CD4-positive, alpha-beta T cell (primary cell): ENCODE measurements around the gene DEPDC4. TPM values are rescaled to one million over a fixed set of nuclear protein-coding genes. Genes with fewer than 3 reads are reported as not detected.

Source experiments
- ATAC-seq: fragments of 200-7000 bp; cut with Tn5 transposase; one replicate; pipeline ENCODE4 v1.10.0; 2022; ENCODE audit warnings: mild to moderate bottlenecking; ENCODE audit not compliant: poor library complexity
- CTCF ChIA-PET: fragments of 350-600 bp; sonication (Branson Sonifier 250); formaldehyde crosslinking; loops from one replicate; lab custom pipeline; 2021; ENCODE audit warnings: antibody characterized with exemption, inconsistent platforms; lab: Charles Lee
- POLR2A ChIA-PET: fragments of 350-600 bp; sonication (Branson Sonifier 250); formaldehyde crosslinking; loops from one replicate; lab custom pipeline; 2021; ENCODE audit warnings: antibody characterized with exemption, inconsistent platforms; lab: Charles Lee
- DNase-seq, 14 experiments: peaks; one replicate each; pipeline ENCODE4 v3.0.0-alpha.2; 2013 to 2020; ENCODE audit warnings: mixed read lengths in 2 of 14
- H3K27ac ChIP-seq, 2 donors: one replicate each; pipeline versions ENCODE4 v1.5.1 to v1.7.0; 2013; ENCODE audit warnings: low read length in 2 of 2, low read depth in 1 of 2, mild to moderate bottlenecking in 1 of 2
- H3K27me3 ChIP-seq, 2 experiments: 1 replicate in 1 of 2; 2 replicates in 1 of 2; pipeline versions ENCODE4 v1.6.1 to v1.7.0; 2013; ENCODE audit warnings: low read length in 2 of 2, control low read depth in 1 of 2, mild to moderate bottlenecking in 1 of 2, moderate library complexity in 1 of 2; ENCODE audit not compliant: insufficient read depth in 2 of 2, control insufficient read depth in 1 of 2
- H3K36me3 ChIP-seq: one replicate; pipeline ENCODE4 v1.6.1; 2013; ENCODE audit warnings: low read length, control low read depth; ENCODE audit not compliant: insufficient read depth
- H3K4me1 ChIP-seq: one replicate; pipeline ENCODE4 v1.6.1; 2013; ENCODE audit warnings: low read length, control low read depth; ENCODE audit not compliant: insufficient read depth
- H3K4me3 ChIP-seq: one replicate; pipeline ENCODE4 v1.5.1; 2013; ENCODE audit warnings: mild to moderate bottlenecking, low read length, moderate library complexity
- H3K9me3 ChIP-seq, 2 experiments: 1 replicate in 1 of 2; 2 replicates in 1 of 2; pipeline versions ENCODE4 v1.6.1 to v1.7.0; 2013; ENCODE audit warnings: low read length in 2 of 2, mild to moderate bottlenecking in 2 of 2, control low read depth in 1 of 2, moderate library complexity in 1 of 2; ENCODE audit not compliant: control insufficient read depth in 1 of 2, insufficient read depth in 1 of 2
- H3K27ac Mint-ChIP-seq: one replicate; pipeline ENCODE4 v1.8.0; 2020; ENCODE audit warnings: mixed read lengths
- H3K27me3 Mint-ChIP-seq: one replicate; pipeline ENCODE4 v1.8.0; 2021; ENCODE audit warnings: mixed read lengths
- H3K36me3 Mint-ChIP-seq: one replicate; pipeline ENCODE4 v1.8.0; 2021; ENCODE audit warnings: low read depth, mixed read lengths
- H3K4me1 Mint-ChIP-seq: one replicate; pipeline ENCODE4 v1.8.0; 2021; ENCODE audit warnings: low read depth, mixed read lengths
- H3K4me3 Mint-ChIP-seq: one replicate; pipeline ENCODE4 v1.8.0; 2020; ENCODE audit warnings: mild to moderate bottlenecking, mixed read lengths
- H3K9me3 Mint-ChIP-seq: one replicate; pipeline ENCODE4 v1.8.0; 2020; ENCODE audit warnings: mixed read lengths
- CTCF ChIP-seq: fragments of 200-600 bp; IDR thresholded peaks from one replicate; pipeline ENCODE4 v1.8.0; 2022; ENCODE audit warnings: antibody characterized with exemption, mild to moderate bottlenecking
- intact Hi-C, 2 experiments: fragments of 100-400 bp; cut with DNase I in 1 of 2; cut with micrococcal nuclease in 1 of 2; formaldehyde crosslinking; loops; one replicate each; pipeline versions ENCODE4 v1.15.1 to v1.9.0; 2023 to 2025; cut with DNase I, micrococcal nuclease
- total RNA-seq, 174 experiments: library from RNA in 2 of 174; stranded (reverse) in 2 of 174; gene quantifications; one replicate each; pipeline ENCODE4 v1.2.3 and lab custom pipeline; 2021 to 2026

Gene DEPDC4
- total RNA-seq, 2 experiments from 2014 or later: 0.27 to 0.50 TPM

- CTCF ChIA-PET: no interaction called here
- no peak for ATAC-seq
- POLR2A ChIA-PET: interaction anchor here (0.6 kb wide), 1 partner anchor 319 kb away, joined by 3 read pairs; no protein-coding TSS in a partner anchor
- Mint-ChIP-seq H3K9me3 (no peaks in the 10 kb centered on the region), H3K4me1 (no peaks in the 10 kb centered on the region), H3K36me3 (no peaks in the 10 kb centered on the region), H3K27ac (no peak overlapping the region), H3K4me3 (no peak overlapping the region), H3K27me3 (no peaks in the 10 kb centered on the region)
- no peak for DNase-seq
- no peaks in the 10 kb centered on the region for H3K36me3 ChIP-seq
- no peaks in the 10 kb centered on the region for H3K27me3 ChIP-seq
- H3K9me3 ChIP-seq: no peaks in the 10 kb centered on the region
- no peaks in the 10 kb centered on the region for H3K4me1 ChIP-seq
- H3K27ac ChIP-seq: no peak overlapping the region
- intact Hi-C loops: loop anchor here (10.0 kb wide), 1 partner anchor 435 kb away; no protein-coding TSS in a partner anchor
- H3K4me3 ChIP-seq: no peak overlapping the region
- TF ChIP-seq CTCF: no peak
Measured at GRCh38 chr12:100239589-100239988, 27.3 kb downstream of the DEPDC4 start.

GRCh38 chr12:100238801-100239200 lies 28.1 kb downstream of the DEPDC4 start:
- Mint-ChIP-seq H3K4me1 (no peaks in the 10 kb centered on the region), H3K36me3 (no peaks in the 10 kb centered on the region), H3K27me3 (no peaks in the 10 kb centered on the region), H3K27ac (no peak overlapping the region), H3K4me3 (no peak overlapping the region), H3K9me3 (no peaks in the 10 kb centered on the region)
- Histone ChIP-seq H3K27me3 (no peaks in the 10 kb centered on the region), H3K9me3 (no peaks in the 10 kb centered on the region), H3K4me1 (no peaks in the 10 kb centered on the region), H3K4me3 (no peak overlapping the region), H3K36me3 (no peaks in the 10 kb centered on the region), H3K27ac (no peak overlapping the region)
- intact Hi-C loops: loop anchor here (10.0 kb wide), 1 partner anchor 436 kb away; no protein-coding TSS in a partner anchor
- ChIA-PET POLR2A (no interaction called here), CTCF (no interaction called here)
- no peak for ATAC-seq
- TF ChIP-seq CTCF: no peak
- DNase-seq: no peak

GRCh38 chr12:100234591-100235304 lies 32.1 kb downstream of the DEPDC4 start:
- DNase-seq: peak in 4 of 14 experiments; percentile 18 to 53 (median 38)
- no peaks in the 10 kb centered on the region for H3K4me1 Mint-ChIP-seq
- no peaks in the 10 kb centered on the region for H3K9me3 Mint-ChIP-seq
- ChIA-PET POLR2A (interaction anchor here (0.6 kb wide), 1 partner anchor 1323 kb away, joined by 4 read pairs; no protein-coding TSS in a partner anchor), CTCF (interaction anchor here (0.9 to 1.5 kb wide), 5 partner anchors 9 to 1089 kb away, joined by 3 to 6 read pairs (median 3); partner anchors contain the start of genes DEPDC4 and SCYL2)
- no peak overlapping the region for H3K4me3 Mint-ChIP-seq
- H3K36me3 Mint-ChIP-seq: no peaks in the 10 kb centered on the region
- H3K4me3 ChIP-seq: no peak overlapping the region
- H3K27me3 Mint-ChIP-seq: no peaks in the 10 kb centered on the region
- ATAC-seq: no peak
- H3K36me3 ChIP-seq: no peaks in the 10 kb centered on the region
- no peaks in the 10 kb centered on the region for H3K9me3 ChIP-seq
- no peak overlapping the region for H3K27ac Mint-ChIP-seq
- no peaks in the 10 kb centered on the region for H3K4me1 ChIP-seq
- intact Hi-C loops: loop anchor here (2.0 to 10.0 kb wide), 4 partner anchors 320 to 503 kb away; no protein-coding TSS in a partner anchor
- no peak overlapping the region for H3K27ac ChIP-seq
- H3K27me3 ChIP-seq: no peaks in the 10 kb centered on the region
- TF ChIP-seq CTCF: peak; percentile 81
